Effector memory CD8-positive, alpha-beta T cell (primary cell): ENCODE results near the gene SORBS1.

Experiments used
- ATAC-seq: fragments of 150-1000 bp; cut with Tn5 transposase; replicated peaks from 2 replicates; pipeline ENCODE4 v1.10.0; 2021; ENCODE audit warnings: mild to moderate bottlenecking, moderate library complexity
- DNase-seq, 3 experiments: peaks; one replicate each; pipeline ENCODE4 v3.0.0; 2021
- H3K27ac Mint-ChIP-seq, 2 donors: one replicate each; pipeline ENCODE4 v1.8.0; 2022; ENCODE audit warnings: mild to moderate bottlenecking in 2 of 2, mixed read lengths in 2 of 2, moderate library complexity in 2 of 2
- H3K27me3 Mint-ChIP-seq, 2 donors: one replicate each; pipeline ENCODE4 v1.8.0; 2022; ENCODE audit warnings: mixed read lengths in 2 of 2
- H3K36me3 Mint-ChIP-seq: one replicate; pipeline ENCODE4 v1.8.0; 2022; ENCODE audit warnings: mild to moderate bottlenecking, moderate library complexity, mixed read lengths; ENCODE audit not compliant: insufficient read depth
- H3K4me1 Mint-ChIP-seq, 2 donors: one replicate each; pipeline ENCODE4 v1.8.0; 2022; ENCODE audit warnings: low read depth in 2 of 2, mixed read lengths in 2 of 2
- H3K4me3 Mint-ChIP-seq, 2 donors: one replicate each; pipeline ENCODE4 v1.8.0; 2022; ENCODE audit warnings: mild to moderate bottlenecking in 2 of 2, mixed read lengths in 2 of 2, moderate library complexity in 2 of 2
- H3K9me3 Mint-ChIP-seq, 2 donors: one replicate each; pipeline ENCODE4 v1.8.0; 2022; ENCODE audit warnings: mixed read lengths in 2 of 2

The SORBS1 gene

DNA sequence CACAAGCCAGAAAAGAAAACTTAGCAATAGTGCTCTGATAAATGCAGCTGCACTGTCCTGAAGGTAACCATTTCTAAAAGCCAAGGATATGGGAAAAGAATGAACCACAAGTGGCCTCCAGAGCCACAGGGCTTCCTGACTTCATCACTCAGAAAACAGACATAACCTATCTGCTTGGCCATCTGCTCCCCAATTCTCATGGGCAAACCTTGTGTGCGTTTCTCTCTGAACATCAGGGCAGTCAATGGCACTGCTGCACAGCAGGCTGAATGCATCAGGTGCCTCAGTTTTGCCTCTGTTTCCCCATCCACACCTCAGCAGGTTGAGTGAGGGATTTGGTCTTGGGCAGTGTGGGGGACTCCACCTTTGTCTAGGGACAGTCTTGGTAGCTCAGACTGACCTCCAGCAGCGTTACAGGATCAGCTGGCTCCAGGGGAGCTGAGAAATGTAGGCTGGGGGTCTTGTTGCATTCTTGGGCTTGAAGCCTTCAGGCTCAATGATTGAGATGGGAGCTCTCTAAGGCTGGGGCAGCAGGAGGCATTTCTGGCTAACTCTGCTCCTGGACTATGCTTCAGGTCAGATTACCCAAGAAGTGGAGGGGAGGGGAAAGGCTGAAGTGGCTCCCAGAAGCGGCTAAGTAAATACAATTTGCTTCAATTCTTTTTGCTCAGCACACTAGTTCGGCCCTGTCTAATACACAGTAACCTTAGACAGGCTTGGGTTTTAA is 246.8 kb downstream of the SORBS1 start:
- Mint-ChIP-seq H3K27me3 (peaks cover 0 to 9% of the 10 kb centered on the region in 2 donors), H3K4me3 (no peak overlapping the region), H3K27ac (no peak overlapping the region), H3K9me3 (no peaks in the 10 kb centered on the region), H3K36me3 (no peaks in the 10 kb centered on the region), H3K4me1 (no peaks in the 10 kb centered on the region)
- no peak for DNase-seq
- ATAC-seq: no peak

DNA sequence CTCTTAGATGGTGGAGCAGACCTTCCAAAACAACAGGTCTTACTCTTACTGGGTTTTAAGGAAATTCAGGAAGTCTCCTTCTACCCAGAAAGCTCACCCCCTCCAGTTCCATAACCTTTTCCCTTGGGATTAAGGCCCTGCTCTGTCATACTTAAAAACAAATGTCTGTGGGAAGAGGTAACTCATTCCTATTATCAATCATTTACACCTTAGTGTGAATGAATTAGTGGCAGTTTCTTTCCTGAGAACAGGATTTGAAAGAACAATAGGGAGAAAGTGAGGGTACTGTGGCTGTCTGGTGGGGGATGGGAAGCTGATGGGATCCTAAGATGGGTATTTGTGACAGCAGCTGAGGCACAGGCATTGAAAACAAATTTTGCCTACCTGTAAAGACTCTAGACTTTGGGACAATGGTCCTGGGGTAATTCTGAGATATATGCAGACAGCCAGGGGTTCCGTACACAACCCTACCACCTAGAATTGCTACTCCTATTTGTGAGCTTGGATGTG is 248.1 kb downstream of the SORBS1 start:
- DNase-seq (no peak), ATAC-seq (no peak)
- Mint-ChIP-seq H3K27me3 (peaks cover 0 to 9% of the 10 kb centered on the region in 2 donors), H3K36me3 (no peaks in the 10 kb centered on the region), H3K4me1 (no peaks in the 10 kb centered on the region), H3K27ac (no peak overlapping the region), H3K9me3 (no peaks in the 10 kb centered on the region), H3K4me3 (no peak overlapping the region)

DNA sequence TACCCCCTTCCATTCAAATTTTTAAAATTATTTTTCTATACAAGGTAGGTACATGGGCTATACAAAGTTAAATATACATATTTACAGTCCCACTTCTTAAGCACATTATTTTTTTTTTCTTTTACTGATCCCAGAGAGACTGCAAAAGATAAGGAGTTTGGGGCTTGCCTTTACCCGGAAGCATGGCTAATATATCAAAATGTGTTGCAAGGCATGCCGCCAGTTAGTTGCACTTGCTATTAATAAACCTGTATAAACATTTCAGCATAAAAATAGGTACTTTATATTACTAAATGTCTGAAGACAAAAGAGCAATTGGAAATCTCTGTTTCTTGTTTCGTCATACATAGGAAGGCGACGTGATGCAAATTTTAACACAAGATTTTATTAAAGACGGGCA is 248.9 kb downstream of the SORBS1 start:
- Mint-ChIP-seq H3K36me3 (no peaks in the 10 kb centered on the region), H3K9me3 (no peaks in the 10 kb centered on the region), H3K4me1 (no peaks in the 10 kb centered on the region), H3K4me3 (no peak overlapping the region), H3K27me3 (peaks cover 0 to 9% of the 10 kb centered on the region in 2 donors), H3K27ac (no peak overlapping the region)
- ATAC-seq (no peak), DNase-seq (no peak)

DNA sequence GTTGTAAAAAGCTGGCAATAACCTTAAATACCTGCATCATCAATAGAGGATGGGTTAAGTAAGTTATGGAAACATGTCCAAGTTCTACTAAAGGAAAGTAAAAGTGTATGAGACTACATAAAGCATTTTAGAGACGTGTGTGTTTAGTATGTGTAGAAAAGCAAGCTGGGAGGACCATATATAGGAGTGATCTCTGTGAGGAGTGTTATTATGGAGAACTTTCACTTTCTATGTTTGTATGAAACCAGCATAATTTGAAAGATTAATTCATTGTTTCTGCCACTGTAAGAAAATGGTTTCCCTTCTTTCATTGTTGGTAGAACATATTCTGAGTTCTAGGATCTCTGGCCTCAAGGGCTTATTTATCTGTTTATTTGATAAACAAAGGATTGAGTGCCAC is 251.2 kb downstream of the SORBS1 start:
- H3K27me3 Mint-ChIP-seq: peaks cover 0 to 9% of the 10 kb centered on the region in 2 donors
- no peaks in the 10 kb centered on the region for H3K4me1 Mint-ChIP-seq
- H3K27ac Mint-ChIP-seq: no peak overlapping the region
- ATAC-seq: no peak
- no peak for DNase-seq
- H3K9me3 Mint-ChIP-seq: no peaks in the 10 kb centered on the region
- no peak overlapping the region for H3K4me3 Mint-ChIP-seq
- H3K36me3 Mint-ChIP-seq: no peaks in the 10 kb centered on the region

DNA sequence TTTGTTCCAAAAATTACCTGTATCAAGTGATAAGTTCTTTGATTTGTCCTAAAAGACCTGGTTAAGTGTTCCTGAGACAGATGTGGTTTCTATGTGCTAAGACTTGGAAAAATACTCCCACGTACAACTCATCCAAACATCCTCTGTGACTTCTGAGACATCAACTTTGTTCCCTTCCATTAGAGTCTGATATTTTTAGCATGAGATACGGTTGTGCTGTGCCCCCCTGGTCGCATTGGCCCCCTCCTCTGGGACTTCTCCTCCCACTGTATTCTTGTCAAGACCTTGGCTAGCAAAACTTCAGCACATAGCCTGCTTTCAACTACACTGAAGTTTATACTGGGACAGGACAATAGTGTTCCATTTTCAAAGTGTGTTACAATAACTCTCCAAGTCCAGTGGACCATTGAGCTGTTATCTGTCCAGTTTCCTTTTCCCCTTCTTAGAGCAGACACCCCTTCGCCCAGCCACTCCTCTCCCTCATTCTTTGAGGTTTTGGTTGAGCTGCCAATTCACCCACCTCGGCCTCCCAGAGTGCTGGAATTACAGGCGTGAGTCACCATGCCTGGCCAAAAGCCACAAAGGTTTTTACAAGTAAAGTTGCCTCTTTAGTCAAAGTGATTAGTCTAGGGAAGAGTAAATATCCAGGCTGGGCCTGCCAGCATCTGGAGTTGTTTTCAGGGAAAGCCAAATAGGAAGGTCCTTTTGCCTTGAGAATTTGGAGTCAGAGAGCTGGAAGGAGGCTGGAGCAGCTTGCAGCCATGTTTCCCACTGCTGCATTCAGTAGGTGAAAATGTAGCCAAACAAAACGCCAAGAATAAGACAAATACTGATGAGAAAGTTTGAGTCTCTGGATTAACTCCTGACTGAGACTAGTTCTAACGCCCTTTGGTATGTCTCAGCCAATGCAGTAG is 252.5 kb downstream of the SORBS1 start:
- Mint-ChIP-seq H3K36me3 (no peaks in the 10 kb centered on the region), H3K4me3 (no peak overlapping the region), H3K27me3 (peaks cover 0 to 9% of the 10 kb centered on the region in 2 donors), H3K4me1 (no peaks in the 10 kb centered on the region), H3K9me3 (no peaks in the 10 kb centered on the region), H3K27ac (no peak overlapping the region)
- no peak for DNase-seq
- no peak for ATAC-seq

DNA sequence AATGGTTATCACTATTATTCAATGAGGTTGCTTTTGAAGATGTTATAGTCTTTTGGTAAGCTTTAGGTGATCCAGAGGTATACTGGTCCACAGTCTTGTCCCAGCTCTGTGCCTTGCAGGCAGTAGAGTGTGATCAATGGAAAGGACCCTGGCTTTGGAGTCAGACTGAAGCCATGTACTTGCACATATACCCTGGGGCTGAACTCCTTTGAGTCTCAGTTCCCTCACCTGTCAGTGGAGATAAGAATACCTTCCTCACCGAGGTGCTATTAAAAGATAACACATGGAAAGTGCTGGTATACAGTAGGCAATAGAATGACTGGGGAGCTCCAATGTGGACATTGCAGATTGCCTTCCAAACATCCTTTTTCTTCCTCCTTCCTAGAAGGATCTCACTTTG is 254.3 kb downstream of the SORBS1 start:
- Mint-ChIP-seq H3K27me3 (peaks cover 0 to 9% of the 10 kb centered on the region in 2 donors), H3K27ac (no peak overlapping the region), H3K4me1 (no peaks in the 10 kb centered on the region), H3K4me3 (no peak overlapping the region), H3K36me3 (no peaks in the 10 kb centered on the region), H3K9me3 (no peaks in the 10 kb centered on the region)
- ATAC-seq (no peak), DNase-seq (no peak)

DNA sequence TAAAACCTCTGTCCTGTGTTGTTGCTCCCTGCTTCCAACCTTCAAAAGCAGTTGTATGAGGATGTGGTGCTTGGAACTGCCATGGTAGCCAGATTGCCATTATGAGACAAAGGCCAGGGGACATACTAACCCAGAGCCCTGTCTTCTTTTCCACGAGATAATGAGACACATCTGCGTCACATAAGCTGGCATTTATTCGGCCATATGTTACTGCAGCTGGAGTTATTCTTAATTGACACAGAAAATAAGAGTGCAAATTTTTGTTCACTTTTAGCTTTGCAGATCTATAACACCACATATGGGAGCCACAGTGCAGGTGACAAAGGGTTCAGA is 254.9 kb downstream of the SORBS1 start:
- H3K9me3 Mint-ChIP-seq: no peaks in the 10 kb centered on the region

DNA sequence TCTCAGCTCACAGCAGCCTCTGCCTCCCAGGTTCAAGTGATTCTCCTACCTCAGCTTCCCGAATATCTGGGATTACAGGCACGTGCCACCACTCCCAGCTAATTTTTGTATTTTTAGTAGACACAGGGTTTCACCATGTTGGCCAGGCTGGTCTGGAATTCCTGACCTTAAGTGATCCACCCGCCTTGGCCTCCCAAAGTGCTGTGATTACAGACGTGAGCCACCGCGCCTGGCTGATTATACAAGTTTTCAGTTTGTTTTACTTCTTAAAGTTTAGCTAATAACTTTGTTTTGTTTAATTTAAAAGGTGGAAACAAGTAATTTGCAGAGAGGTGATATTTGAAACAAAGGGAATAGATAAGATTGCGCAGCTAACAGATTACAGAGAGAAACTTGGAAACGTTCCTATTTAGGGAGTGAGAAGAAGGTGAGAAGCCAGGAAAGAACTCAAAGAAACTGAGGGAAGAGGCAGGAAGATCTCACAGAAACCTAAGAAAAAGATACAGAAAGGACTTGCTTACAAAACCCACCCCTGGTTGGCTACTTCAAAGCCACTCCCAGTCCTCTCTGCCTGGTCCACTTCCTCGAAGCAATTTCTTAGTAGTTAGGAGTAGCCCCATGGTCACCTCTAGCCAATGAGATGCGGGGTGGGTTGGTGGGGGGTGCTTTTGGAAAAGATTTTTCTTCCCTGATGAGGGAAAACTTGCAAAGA is 255.4 kb downstream of the SORBS1 start:
- no peak overlapping the region for H3K27ac Mint-ChIP-seq
- no peak overlapping the region for H3K4me3 Mint-ChIP-seq
- DNase-seq: no peak
- H3K9me3 Mint-ChIP-seq: no peaks in the 10 kb centered on the region
- H3K36me3 Mint-ChIP-seq: no peaks in the 10 kb centered on the region
- ATAC-seq: no peak
- H3K27me3 Mint-ChIP-seq: peaks cover 0 to 9% of the 10 kb centered on the region in 2 donors
- H3K4me1 Mint-ChIP-seq: no peaks in the 10 kb centered on the region

More for the DNA sequence above, 254.9 kb downstream of the SORBS1 start:
- H3K36me3 Mint-ChIP-seq: no peaks in the 10 kb centered on the region
- H3K27me3 Mint-ChIP-seq: peaks cover 0 to 9% of the 10 kb centered on the region in 2 donors
- no peak overlapping the region for H3K4me3 Mint-ChIP-seq
- ATAC-seq (no peak), DNase-seq (no peak)
- no peaks in the 10 kb centered on the region for H3K4me1 Mint-ChIP-seq
- no peak overlapping the region for H3K27ac Mint-ChIP-seq

DNA sequence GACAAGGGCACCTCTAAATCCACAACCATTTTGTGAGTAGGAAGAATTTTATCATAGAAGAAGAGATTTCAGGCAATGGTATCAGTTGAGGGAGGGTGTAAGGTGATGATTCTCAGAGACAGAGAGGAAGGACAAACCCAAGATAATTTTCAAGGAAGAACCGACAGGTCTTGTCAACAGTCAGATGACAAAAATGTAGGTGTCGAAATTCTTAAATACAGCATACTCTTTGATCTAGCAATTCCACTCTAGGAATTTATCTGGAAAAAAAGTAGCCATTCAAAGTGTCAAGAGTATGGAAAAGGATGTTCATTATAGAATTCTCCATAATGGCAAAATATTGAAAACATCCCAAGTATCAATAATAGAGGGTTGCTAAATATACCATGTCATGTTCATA is 256.2 kb downstream of the SORBS1 start:
- Mint-ChIP-seq H3K9me3 (no peaks in the 10 kb centered on the region), H3K4me3 (no peak overlapping the region), H3K36me3 (no peaks in the 10 kb centered on the region), H3K27me3 (peaks cover 0 to 2% of the 10 kb centered on the region in 2 donors), H3K4me1 (no peaks in the 10 kb centered on the region), H3K27ac (no peak overlapping the region)
- DNase-seq (no peak), ATAC-seq (no peak)

DNA sequence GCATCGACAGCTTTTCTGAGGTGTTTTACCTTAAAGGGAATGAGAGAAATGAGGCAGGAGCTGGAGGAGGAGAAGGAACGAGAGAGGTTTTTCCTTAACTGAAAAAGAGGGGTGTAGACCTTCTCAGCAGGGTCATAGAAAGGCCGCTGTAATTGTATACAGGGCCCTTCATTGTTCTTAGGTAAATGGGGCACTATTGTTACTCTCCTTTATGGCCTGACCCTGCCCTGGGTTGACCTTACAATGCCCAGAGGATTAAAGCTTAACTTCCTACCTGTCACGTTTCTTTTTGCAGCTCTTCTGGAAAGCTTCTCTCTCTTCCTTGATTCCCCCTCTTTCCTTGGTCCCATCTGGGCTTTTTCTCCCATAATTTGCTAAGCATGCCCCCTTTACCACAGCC is 256.7 kb downstream of the SORBS1 start:
- no peaks in the 10 kb centered on the region for H3K9me3 Mint-ChIP-seq
- no peak for DNase-seq
- H3K4me1 Mint-ChIP-seq: no peaks in the 10 kb centered on the region
- no peaks in the 10 kb centered on the region for H3K36me3 Mint-ChIP-seq
- H3K27me3 Mint-ChIP-seq: no peaks in the 10 kb centered on the region
- no peak overlapping the region for H3K27ac Mint-ChIP-seq
- no peak overlapping the region for H3K4me3 Mint-ChIP-seq
- no peak for ATAC-seq

DNA sequence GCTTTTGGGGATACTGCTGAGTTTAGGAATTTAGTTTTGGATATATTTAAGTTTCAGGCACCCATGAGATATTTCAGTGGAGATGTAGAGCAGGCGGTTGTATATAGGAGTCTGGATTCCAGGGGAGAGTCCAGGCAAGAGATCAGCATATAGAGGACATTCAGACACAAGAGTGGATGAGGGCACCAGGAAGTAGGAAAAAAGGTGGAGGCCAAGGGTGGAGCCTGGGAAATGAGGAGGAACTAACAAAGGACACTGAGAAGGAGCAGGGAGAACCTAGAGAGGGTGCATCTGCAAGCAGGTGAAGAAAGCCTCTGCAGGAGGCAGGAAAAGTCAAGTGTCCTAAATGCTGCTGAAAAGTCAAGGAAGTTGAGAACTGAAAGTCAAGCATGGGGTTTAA is 257.2 kb downstream of the SORBS1 start:
- H3K27ac Mint-ChIP-seq: no peak overlapping the region
- DNase-seq: no peak

DNA sequence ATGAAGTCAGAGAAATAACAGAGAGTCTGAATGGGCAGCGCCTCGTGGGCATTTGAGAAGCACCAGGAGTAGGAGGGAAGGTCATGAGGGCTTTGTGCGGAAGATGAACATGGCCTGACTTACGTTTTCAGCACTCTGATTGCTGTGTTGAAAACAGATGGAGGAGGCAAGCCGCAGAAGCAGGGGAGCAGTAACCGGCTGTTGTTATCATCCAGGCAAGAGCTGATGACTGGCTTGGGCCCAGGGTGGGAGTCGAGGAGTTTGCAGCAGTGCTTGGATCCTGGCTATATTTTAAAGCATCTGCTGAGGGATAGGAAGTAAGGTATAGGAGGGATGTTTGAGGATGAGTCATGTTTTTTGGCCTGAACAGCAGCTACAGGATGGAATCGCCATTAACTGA is 257.6 kb downstream of the SORBS1 start:
- no peak for ATAC-seq
- Mint-ChIP-seq H3K27ac (no peak overlapping the region), H3K4me1 (no peaks in the 10 kb centered on the region), H3K36me3 (no peaks in the 10 kb centered on the region), H3K27me3 (no peaks in the 10 kb centered on the region), H3K9me3 (no peaks in the 10 kb centered on the region), H3K4me3 (no peak overlapping the region)
- no peak for DNase-seq

More for the DNA sequence above, 257.2 kb downstream of the SORBS1 start:
- ATAC-seq: no peak
- H3K27me3 Mint-ChIP-seq: no peaks in the 10 kb centered on the region
- no peak overlapping the region for H3K4me3 Mint-ChIP-seq
- no peaks in the 10 kb centered on the region for H3K36me3 Mint-ChIP-seq
- H3K4me1 Mint-ChIP-seq: no peaks in the 10 kb centered on the region
- H3K9me3 Mint-ChIP-seq: no peaks in the 10 kb centered on the region

DNA sequence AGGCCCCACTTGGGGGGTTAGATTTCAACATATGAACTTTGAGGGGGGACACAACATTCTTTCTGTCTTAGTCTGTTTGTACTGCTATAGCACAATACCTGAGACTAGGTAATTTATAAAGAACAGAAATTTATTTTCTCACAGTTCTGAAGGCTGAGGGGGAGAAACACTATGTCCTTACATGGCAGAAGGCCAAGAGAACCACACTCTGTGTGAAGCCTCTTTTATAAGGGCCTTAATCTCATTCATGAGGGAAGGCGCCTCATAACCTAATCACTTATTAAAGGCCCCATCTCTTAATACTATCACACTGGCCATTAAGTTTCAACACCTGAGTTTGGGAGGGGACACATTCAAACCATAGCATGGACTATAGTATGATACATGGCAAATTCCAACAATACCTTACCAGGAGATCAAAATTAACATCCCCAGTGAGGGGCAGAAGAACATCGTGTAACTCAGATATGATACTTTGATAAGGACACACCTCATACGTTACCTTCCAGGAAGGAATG is 261.1 kb downstream of the SORBS1 start:
- Mint-ChIP-seq H3K9me3 (no peaks in the 10 kb centered on the region), H3K36me3 (peaks cover under 1% of the 10 kb centered on the region), H3K27me3 (peaks cover 0 to 7% of the 10 kb centered on the region in 2 donors), H3K4me1 (peaks cover 7 to 8% of the 10 kb centered on the region in 2 donors), H3K4me3 (no peak overlapping the region), H3K27ac (peak overlapping the region in 1 of 2 donors; percentile 50)
- DNase-seq (no peak), ATAC-seq (no peak)
